Umbilical cord (tissue), 2 donors: Measurements from ENCODE around the gene CACTIN. TPM values are rescaled to one million over a fixed set of nuclear protein-coding genes. Genes with fewer than 3 reads are reported as not detected.
"Not testable (repeated sequence)": the region's sequence is repeated elsewhere in the genome, so short reads cannot be mapped to it uniquely, and the experiment has no call there.

Source experiments
- DNase-seq: peaks from one replicate; pipeline ENCODE4 v3.0.0-alpha.2; 2015; ENCODE audit warnings: low spot score
- total RNA-seq: library from RNA; depleted of rRNA; stranded (reverse); fragments of >200 nt; gene quantifications from one replicate; pipeline ENCODE4 v1.2.3, GENCODE V29; 2014; ENCODE audit warnings: low replicate concordance; ENCODE audit not compliant: insufficient read depth

CACTIN gene
- total RNA-seq, 1 donor from 2014 or later, result 17.1 TPM

DNA sequence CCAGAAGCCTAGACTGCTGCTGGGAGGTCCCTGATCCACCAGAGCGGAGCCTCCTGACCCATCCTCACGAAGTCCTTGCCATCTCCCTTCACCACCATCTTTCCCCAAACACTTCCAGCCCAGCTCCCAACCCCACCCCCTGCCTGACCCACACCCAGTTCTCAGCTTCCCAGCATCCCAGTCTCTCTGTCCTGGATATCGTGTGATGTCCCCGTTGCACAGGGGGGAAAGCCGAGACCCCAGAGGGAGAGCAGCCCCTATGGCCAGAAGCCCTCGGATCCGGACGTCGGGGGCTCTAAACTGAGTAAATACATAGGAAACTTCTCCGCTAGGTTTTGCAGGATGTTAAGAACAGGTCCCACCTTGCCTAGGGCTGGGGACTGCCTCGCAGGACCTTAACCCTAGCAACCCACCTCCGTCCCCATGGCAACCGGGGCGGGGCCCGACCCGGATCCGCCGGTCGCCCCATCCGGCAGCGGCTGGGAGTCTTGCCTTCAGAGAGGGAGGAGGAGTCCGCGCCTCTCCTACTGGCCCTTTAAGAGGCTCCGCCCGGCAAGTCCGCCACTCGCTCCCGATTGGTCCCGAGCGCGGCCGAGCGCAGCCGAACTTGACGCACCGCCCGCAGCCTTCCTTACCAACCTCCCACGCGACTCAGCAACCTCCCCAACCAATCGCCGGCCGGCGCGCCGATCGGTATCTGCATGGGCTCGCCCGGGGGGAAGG lies 54.3 kb downstream of the CACTIN start:
- peak; percentile 100 for DNase-seq

DNA sequence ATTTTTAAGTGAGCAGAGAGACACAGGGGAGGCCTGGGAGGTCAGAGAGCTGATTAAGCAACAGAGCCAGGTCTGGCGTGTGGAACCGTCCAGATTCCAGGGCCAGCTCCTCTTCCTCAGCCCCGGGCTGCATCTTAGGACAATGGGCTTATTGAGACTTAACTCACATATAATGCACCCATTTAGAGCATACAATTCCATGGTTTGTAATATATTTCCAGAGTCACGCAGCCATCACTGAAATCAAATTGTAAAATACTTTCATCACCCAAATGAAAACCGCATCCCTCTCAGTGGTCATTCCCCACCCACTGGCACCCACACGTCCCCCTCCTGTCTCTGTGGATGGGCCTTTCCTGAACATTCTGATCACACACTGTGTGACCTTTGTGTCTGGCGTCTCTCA lies 56.0 kb downstream of the CACTIN start:
- no peak for DNase-seq

DNA sequence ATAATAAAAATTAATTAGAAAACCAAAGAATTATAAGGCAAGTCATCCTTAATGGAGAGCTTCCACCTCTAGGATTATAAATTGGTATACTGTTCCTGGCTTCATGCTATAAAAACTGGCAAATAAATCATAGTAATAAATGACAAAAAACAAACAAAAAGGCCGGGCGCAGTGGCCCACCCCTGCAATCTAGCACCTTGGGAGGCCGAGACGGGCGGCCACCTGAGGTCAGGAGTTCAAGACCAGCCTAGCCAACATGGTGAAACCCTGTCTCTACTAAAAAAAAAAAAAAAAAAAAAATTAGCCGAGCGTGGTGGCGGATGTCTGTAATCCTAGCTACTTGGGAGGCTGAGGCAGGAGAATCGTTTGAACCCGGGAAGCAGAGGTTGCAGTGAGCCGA lies 56.5 kb downstream of the CACTIN start:
- DNase-seq, result not testable (repeated sequence)

DNA sequence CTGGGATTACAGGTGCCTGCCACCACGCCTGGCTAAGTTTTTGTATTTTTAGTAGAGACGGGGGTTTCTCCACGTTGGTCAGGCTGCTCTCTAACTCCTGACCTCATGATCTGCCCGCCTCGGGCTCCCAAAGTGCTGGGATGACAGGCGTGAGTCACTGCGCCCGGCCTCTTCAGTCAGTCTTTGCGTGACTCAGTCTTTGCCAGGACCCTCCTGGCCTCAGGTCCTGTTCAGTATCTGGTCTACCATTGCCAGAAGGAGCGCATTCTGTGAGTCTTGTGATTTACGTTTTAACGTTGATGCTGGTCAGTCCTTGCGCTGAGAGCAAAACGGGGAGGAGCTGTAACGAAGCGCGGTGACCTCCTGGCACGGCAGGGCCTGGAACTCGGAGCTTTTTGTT lies 61.5 kb downstream of the CACTIN start:
- no peak for DNase-seq

DNA sequence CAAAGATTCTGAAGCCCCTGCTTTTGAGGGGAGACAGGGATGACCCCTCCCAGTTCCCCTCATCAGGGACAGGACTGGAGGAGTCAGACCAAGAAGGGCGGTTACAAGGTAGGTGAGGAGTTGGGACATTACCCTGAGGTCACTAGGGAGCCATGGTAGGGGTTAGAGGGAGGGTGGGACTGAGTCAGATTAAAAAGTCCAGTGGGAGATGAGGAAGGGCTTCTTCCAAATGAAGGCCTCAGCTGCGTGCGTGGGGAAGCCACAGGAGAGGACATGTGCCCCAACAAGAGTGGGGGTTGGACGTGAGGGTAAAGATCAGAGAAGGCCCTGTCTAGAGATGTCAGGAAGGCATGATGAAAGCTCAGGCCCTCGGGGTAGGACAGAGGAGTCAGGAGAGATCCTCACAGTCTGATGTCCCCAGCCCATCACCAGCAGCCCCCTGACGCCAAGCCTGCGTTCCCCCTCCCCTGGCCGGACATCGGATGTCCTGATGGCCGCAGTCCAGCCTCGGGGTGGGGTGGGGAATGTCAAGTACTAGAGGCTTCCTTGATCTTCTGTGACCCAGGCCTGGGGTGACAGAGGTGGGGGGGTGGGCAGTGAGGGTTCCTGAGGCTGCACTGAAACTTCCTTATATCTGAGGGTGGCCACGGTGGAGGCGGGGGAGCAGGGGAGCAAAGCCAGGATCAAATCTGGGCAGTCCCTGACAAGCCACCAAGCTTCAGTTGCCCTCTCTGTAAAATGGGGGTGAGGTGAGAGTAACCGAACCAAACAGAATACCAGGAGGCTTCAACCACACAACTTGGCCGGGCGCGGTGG lies 62.7 kb downstream of the CACTIN start:
- no peak for DNase-seq

Other genes with a start within 250 kb of the CACTIN start
- gene SMIM24, start 146.3 kb downstream of the CACTIN start, total RNA-seq, result not detected
- gene SMIM44, start 143.3 kb downstream of the CACTIN start, total RNA-seq, result not detected
- gene DOHH, start 126.1 kb downstream of the CACTIN start, total RNA-seq, result 7.7 TPM
- gene FZR1, start 120.5 kb downstream of the CACTIN start, total RNA-seq, result 27.7 TPM
- gene TEKTIP1, start 87.6 kb downstream of the CACTIN start, total RNA-seq, result not detected
- 69.6 TPM for gene MFSD12, start 69.2 kb downstream of the CACTIN start, total RNA-seq
- gene HMG20B, start 53.8 kb downstream of the CACTIN start, total RNA-seq, result 38.5 TPM
- gene GIPC3, start 41.3 kb downstream of the CACTIN start, total RNA-seq, result 0.24 TPM
- gene TBXA2R, start 19.9 kb downstream of the CACTIN start, total RNA-seq, result 1.9 TPM
- gene PIP5K1C, start 73.7 kb upstream of the CACTIN start, total RNA-seq, result 25.0 TPM
- not detected for gene TJP3, start 81.6 kb upstream of the CACTIN start, total RNA-seq
- 33.2 TPM for gene APBA3, start 134.9 kb upstream of the CACTIN start, total RNA-seq
- gene MRPL54, start 135.9 kb upstream of the CACTIN start, total RNA-seq, result 29.4 TPM
- 0.96 TPM for gene RAX2, start 145.4 kb upstream of the CACTIN start, total RNA-seq
- gene MATK, start 159.6 kb upstream of the CACTIN start, total RNA-seq, result 0.96 TPM
- 0.96 TPM for gene ZFR2, start 242.2 kb upstream of the CACTIN start, total RNA-seq